Astrocyte of the spinal cord (primary cell): ENCODE data around the gene TMEFF2.

Experiments
- DNase-seq: peaks from one replicate; pipeline ENCODE4 v3.0.0; 2011; ENCODE audit warnings: low read depth, low spot score
- H3K4me3 ChIP-seq: 2 replicates; pipeline ENCODE4 v1.5.1; 2011; ENCODE audit warnings: low read depth, mild to moderate bottlenecking, low read length, moderate library complexity
- CTCF ChIP-seq: IDR thresholded peaks from 2 replicates; pipeline ENCODE4 v1.5.1; 2012; ENCODE audit warnings: low read depth, mild to moderate bottlenecking, low read length, inconsistent platforms
- in situ Hi-C: cut with HindIII; loops from 2 replicates; pipeline ENCODE4 v1.10.0; 2017; ENCODE audit warnings: low sequenced_read_pairs

TMEFF2 gene

GRCh38 chr2:192161656-192162290 lies 33.0 kb downstream of the TMEFF2 start:
- no peak for DNase-seq
- no peak overlapping the region for H3K4me3 ChIP-seq
- in situ Hi-C loops: loop anchor here (25.0 kb wide), 1 partner anchor 599 kb away; no protein-coding TSS in a partner anchor
- TF ChIP-seq CTCF: no peak

GRCh38 chr2:192159736-192160135 lies 35.0 kb downstream of the TMEFF2 start:
- in situ Hi-C loops: loop anchor here (25.0 kb wide), 1 partner anchor 597 kb away; no protein-coding TSS in a partner anchor
- TF ChIP-seq CTCF: no peak
- no peak overlapping the region for H3K4me3 ChIP-seq

GRCh38 chr2:192159208-192159607 lies 35.5 kb downstream of the TMEFF2 start:
- no peak overlapping the region for H3K4me3 ChIP-seq
- no peak for DNase-seq
- TF ChIP-seq CTCF: no peak
- in situ Hi-C loops: loop anchor here (25.0 kb wide), 1 partner anchor 597 kb away; no protein-coding TSS in a partner anchor

More at GRCh38 chr2:192159736-192160135, 35.0 kb downstream of the TMEFF2 start:
- no peak for DNase-seq

GRCh38 chr2:192157776-192158175 lies 37.0 kb downstream of the TMEFF2 start:
- TF ChIP-seq CTCF: no peak
- no peak overlapping the region for H3K4me3 ChIP-seq
- DNase-seq: no peak
- in situ Hi-C loops: loop anchor here (25.0 kb wide), 1 partner anchor 595 kb away; no protein-coding TSS in a partner anchor

GRCh38 chr2:192155511-192156118 lies 39.1 kb downstream of the TMEFF2 start:
- DNase-seq: no peak
- in situ Hi-C loops: loop anchor here (25.0 kb wide), 1 partner anchor 593 kb away; no protein-coding TSS in a partner anchor
- TF ChIP-seq CTCF: no peak
- no peak overlapping the region for H3K4me3 ChIP-seq

- no peak for DNase-seq
- no peak overlapping the region for H3K4me3 ChIP-seq
- TF ChIP-seq CTCF: no peak
- in situ Hi-C loops: loop anchor here (25.0 kb wide), 1 partner anchor 591 kb away; no protein-coding TSS in a partner anchor
Measured at GRCh38 chr2:192153561-192153960, 41.2 kb downstream of the TMEFF2 start.
